HepG2 (cell line): ENCODE results near the gene IGSF11. TPM values are rescaled to one million over a fixed set of nuclear protein-coding genes. Genes with fewer than 3 reads are reported as not detected.

Experiments used
- ATAC-seq: fragments of 200-7000 bp; cut with Tn5 transposase; 3 replicates; pipeline ENCODE4 v1.9.1; 2020; ENCODE audit warnings: mild to moderate bottlenecking, moderate library complexity
- BruUV-seq: library from RNA; stranded (reverse); fragments of 400-500 nt; replicated peaks from 2 replicates; lab custom pipeline; 2021; lab: Mats Ljungman, UMichigan
- CTCF ChIA-PET: fragments of 300-600 bp; formaldehyde crosslinking; extraction: SDS; loops from one replicate; lab custom pipeline; 2021; ENCODE audit warnings: low total read pairs, inconsistent platforms, low intra/inter-chr PET ratio; lab: Yijun Ruan, JAX
- POLR2A ChIA-PET: fragments of 350-600 bp; sonication (Branson Sonifier 250); formaldehyde crosslinking; loops from one replicate; lab custom pipeline; 2020; ENCODE audit warnings: antibody characterized with exemption, inconsistent platforms; lab: Yijun Ruan, JAX
- DNase-seq: peaks from one replicate; pipeline ENCODE4 v3.0.0-alpha.2; 2015; ENCODE audit warnings: low spot score
- FAIRE-seq: peaks from 3 replicates; lab custom pipeline; 2011; peaks lifted over from hg19 to GRCh38; lab: Jason Lieb, UNC
- H2AFZ ChIP-seq: one replicate; pipeline ENCODE4 v1.6.1; 2011; ENCODE audit warnings: low read length, inconsistent platforms
- H3K27ac ChIP-seq: fragments of 300-600 bp; 3 replicates; pipeline ENCODE4 v1.8.0; 2011; ENCODE audit warnings: mixed run types, mild to moderate bottlenecking, mixed read lengths, low read length, inconsistent platforms; ENCODE audit not compliant: insufficient read depth; ENCODE audit errors: extremely low read length
- H3K27me3 ChIP-seq, 2 experiments: fragments of 200-600 bp in 1 of 2; 2 replicates in 1 of 2; 3 replicates in 1 of 2; pipeline versions ENCODE4 v1.6.0 to v1.8.0; 2011; ENCODE audit warnings: low read length in 2 of 2, mild to moderate bottlenecking in 2 of 2, moderate library complexity in 2 of 2, inconsistent platforms in 1 of 2; ENCODE audit not compliant: insufficient read depth in 2 of 2, control insufficient read depth in 1 of 2
- H3K36me3 ChIP-seq, 2 experiments: fragments of 200-600 bp in 1 of 2; replicated peaks in 1 of 2; 2 replicates in 1 of 2; 3 replicates in 1 of 2; pipeline versions ENCODE4 v1.5.1 to v1.8.0; 2011; ENCODE audit warnings: low read length in 2 of 2, inconsistent platforms in 1 of 2; ENCODE audit not compliant: insufficient read depth in 2 of 2, control insufficient read depth in 1 of 2
- H3K4me1 ChIP-seq: 2 replicates; pipeline ENCODE4 v1.5.1; 2012; ENCODE audit warnings: low read length, inconsistent platforms; ENCODE audit not compliant: insufficient read depth
- H3K4me2 ChIP-seq: 2 replicates; pipeline ENCODE4 v1.6.0; 2011; ENCODE audit warnings: low read depth, low read length, inconsistent platforms
- H3K4me3 ChIP-seq, 3 experiments: fragments of 200-600 bp in 1 of 3; sonication (generic), shearing (Covaris generic) in 1 of 3; replicated peaks in 1 of 3; 2 replicates each; pipeline ENCODE4 v1.5.1; 2011 to 2016; ENCODE audit warnings: low read length in 3 of 3, inconsistent platforms in 2 of 3, low read depth in 2 of 3, mild to moderate bottlenecking in 2 of 3, control low read depth in 1 of 3, mixed read lengths in 1 of 3; ENCODE audit not compliant: insufficient read depth in 1 of 3
- H3K79me2 ChIP-seq: one replicate; pipeline ENCODE4 v1.6.1; 2011; ENCODE audit warnings: low read length, inconsistent platforms; ENCODE audit not compliant: insufficient read depth
- H3K9ac ChIP-seq: 2 replicates; pipeline ENCODE4 v1.6.0; 2011; ENCODE audit warnings: mild to moderate bottlenecking, low read depth, low read length, inconsistent platforms; ENCODE audit not compliant: insufficient read depth
- H3K9me3 ChIP-seq: 2 replicates; pipeline ENCODE4 v1.5.1; 2012; ENCODE audit warnings: mild to moderate bottlenecking, low read length
- H4K20me1 ChIP-seq: 2 replicates; pipeline ENCODE4 v1.6.0; 2011; ENCODE audit warnings: inconsistent platforms, mild to moderate bottlenecking, low read length, moderate library complexity; ENCODE audit not compliant: insufficient read depth
- PITX1 ChIP-seq: sonication (generic); formaldehyde crosslinking; IDR thresholded peaks from 2 replicates; pipeline ENCODE4 v1.5.1; 2020; ENCODE audit warnings: mild to moderate bottlenecking, missing genetic modification reagents
- WGBS: methylation state at CpG from one replicate; pipeline ENCODE4 v1.1.6; 2017; ENCODE audit warnings: low lambda C conversion rate; 5-methylcytosine and 5-hydroxymethylcytosine counted together
- in situ Hi-C: cut with HindIII; loops from 2 replicates; pipeline ENCODE4 v1.10.0; 2017; ENCODE audit warnings: low pct_unique_long_range_greater_than_20kb; ENCODE audit not compliant: extremely low pct_ligation_motif_present
- intact Hi-C: fragments of 100-400 bp; cut with micrococcal nuclease; formaldehyde crosslinking; loops from one replicate; pipeline ENCODE4 v1.10.0; 2022; ENCODE audit not compliant: unreplicated experiment
- polyA plus RNA-seq, 8 experiments: library from polyadenylated mRNA; depleted of rRNA in 3 of 8; stranded (reverse) in 7 of 8; unstranded in 1 of 8; fragments of >200 nt; fragmentation: Illumina TruSeq in 4 of 8; extraction: Trizol in 4 of 8; gene quantifications; 2 replicates each; pipeline versions ENCODE4 v1.2.1 to v1.2.3, GENCODE V29; 2011 to 2016; ENCODE audit warnings: low read depth in 4 of 8, missing spikeins in 1 of 8, mixed read lengths in 1 of 8; ENCODE audit not compliant: insufficient read depth in 1 of 8
- total RNA-seq, 5 experiments: library from RNA; depleted of rRNA; stranded (reverse); fragments of >200 nt; fragmentation: Illumina TruSeq; extraction: Trizol; gene quantifications; 2 replicates each; pipeline ENCODE4 v1.2.3, GENCODE V29; 2016; ENCODE audit warnings: low read depth in 1 of 5

Gene IGSF11
- total and polyA plus RNA-seq, 2 of the 13 experiments (the other 11 are each of a cell fraction or from before 2014, with no cell fraction given) = not detected

DNA sequence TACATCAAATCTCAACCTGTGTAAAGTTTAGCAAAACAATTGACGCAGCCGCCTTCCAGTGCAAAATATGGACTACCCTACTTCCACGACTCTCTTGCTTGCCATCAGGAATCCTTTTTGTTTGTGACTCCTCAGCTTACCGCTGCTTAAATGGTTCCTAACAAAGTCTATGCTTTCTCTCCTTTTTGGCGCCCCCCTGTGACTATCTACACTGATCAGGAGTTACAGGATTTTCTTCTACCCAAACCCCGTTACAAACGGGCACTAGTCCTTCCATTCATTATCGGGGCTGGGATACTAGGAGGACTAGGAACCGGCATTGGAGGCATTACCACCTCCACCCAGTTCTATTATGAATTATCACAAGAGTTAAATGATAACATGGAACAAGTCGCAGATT, 184.0 kb downstream of the IGSF11 start:
- Histone ChIP-seq H3K79me2 (no peaks in the 10 kb centered on the region), H3K4me1 (no peaks in the 10 kb centered on the region), H3K4me3 (no peak overlapping the region), H3K27me3 (no peaks in the 10 kb centered on the region), H3K36me3 (no peaks in the 10 kb centered on the region), H3K27ac (no peak overlapping the region), H3K9me3 (no peaks in the 10 kb centered on the region; the same call in 1 of the 2 replicates), H2AFZ (no peak overlapping the region), H3K9ac (no peak overlapping the region), H4K20me1 (no peaks in the 10 kb centered on the region), H3K4me2 (no peak overlapping the region)
- DNase-seq (no peak), ATAC-seq (no peak), FAIRE-seq (no peak)
- 64% methylated on average over 10 of the region's 10 CpGs for WGBS
- in situ Hi-C loops (no loop called here), intact Hi-C loops (no loop called here)
- ChIA-PET POLR2A (no interaction called here), CTCF (no interaction called here)
- no peak for TF ChIP-seq PITX1 (CRISPR knock-in tag)
- BruUV-seq = no TSS peak

Other genes starting within 250 kb of the IGSF11 start
- not detected in 2 replicates for gene TEX55, start 111.3 kb upstream of the IGSF11 start, total RNA-seq (2016; rRNA removed; fragmentation: Illumina TruSeq; extraction: Trizol)
- gene TEX55, start 111.3 kb upstream of the IGSF11 start, polyA plus RNA-seq (2011; rRNA removed) = not detected in 2 replicates
- not detected in 2 replicates for gene UPK1B, start 138.8 kb upstream of the IGSF11 start, total RNA-seq (2016; rRNA removed; fragmentation: Illumina TruSeq; extraction: Trizol)
- gene UPK1B, start 138.8 kb upstream of the IGSF11 start, polyA plus RNA-seq (2011; rRNA removed) = not detected in 2 replicates
- gene B4GALT4, start 206.0 kb upstream of the IGSF11 start, total RNA-seq (2016; rRNA removed; fragmentation: Illumina TruSeq; extraction: Trizol) = 23.8 and 29.0 TPM in 2 replicates
- 15.1 and 16.9 TPM in 2 replicates for gene B4GALT4, start 206.0 kb upstream of the IGSF11 start, polyA plus RNA-seq (2011; rRNA removed)